Neural progenitor cell (in vitro differentiated cells): Measurements from ENCODE around the gene MBD4. TPM values are rescaled to one million over a fixed set of nuclear protein-coding genes. Genes with fewer than 3 reads are reported as not detected.
"Not testable (repeated sequence)": the region's sequence is repeated elsewhere in the genome, so short reads cannot be mapped to it uniquely, and the experiment has no call there.

Experiments used
- DNase-seq: peaks from one replicate; pipeline ENCODE4 v3.0.0-alpha.2; 2016; ENCODE audit warnings: low spot score
- H2AFZ ChIP-seq: fragments of 200-600 bp; sonication (generic); replicated peaks from 2 replicates; pipeline ENCODE4 v1.6.1; 2016; ENCODE audit warnings: antibody characterized with exemption
- H3F3A ChIP-seq: fragments of 200-600 bp; sonication (generic); 2 replicates; pipeline ENCODE4 v1.6.1; 2016; ENCODE audit warnings: antibody characterized with exemption, low read depth
- H3K27ac ChIP-seq: fragments of 200-600 bp; sonication (generic); 2 replicates; pipeline ENCODE4 v1.5.1; 2016; ENCODE audit warnings: mild to moderate bottlenecking
- H3K27me3 ChIP-seq: fragments of 200-600 bp; sonication (generic); 2 replicates; pipeline ENCODE4 v1.6.1; 2016; ENCODE audit warnings: mild to moderate bottlenecking, moderate library complexity
- H3K36me3 ChIP-seq: fragments of 200-600 bp; sonication (generic); 2 replicates; pipeline ENCODE4 v1.5.1; 2016
- H3K4me1 ChIP-seq: fragments of 200-600 bp; sonication (generic); 2 replicates; pipeline ENCODE4 v1.6.1; 2016; ENCODE audit warnings: mixed run types
- H3K4me2 ChIP-seq: fragments of 200-600 bp; sonication (generic); 2 replicates; pipeline ENCODE4 v1.6.1; 2016
- H3K4me3 ChIP-seq: fragments of 200-600 bp; sonication (generic); 2 replicates; pipeline ENCODE4 v1.5.1; 2016
- H3K79me2 ChIP-seq: fragments of 200-600 bp; sonication (generic); 2 replicates; pipeline ENCODE4 v1.6.1; 2016; ENCODE audit warnings: low read depth
- H3K9ac ChIP-seq: fragments of 200-600 bp; sonication (generic); 2 replicates; pipeline ENCODE4 v1.6.1; 2016
- H3K9me3 ChIP-seq: fragments of 200-600 bp; sonication (generic); 2 replicates; pipeline ENCODE4 v1.5.1; 2016; ENCODE audit warnings: low read depth
- H4K20me1 ChIP-seq: fragments of 200-600 bp; sonication (generic); 2 replicates; pipeline ENCODE4 v1.6.1; 2016; ENCODE audit warnings: low read depth
- H3K27ac Mint-ChIP-seq: 3 replicates; pipeline ENCODE4 v1.8.0; 2021; ENCODE audit warnings: mixed read lengths
- H3K27me3 Mint-ChIP-seq: 2 replicates; pipeline ENCODE4 v1.8.0; 2022; ENCODE audit warnings: low read depth, mild to moderate bottlenecking, inconsistent platforms, moderate library complexity, mixed read lengths; ENCODE audit not compliant: insufficient read depth
- H3K36me3 Mint-ChIP-seq: 3 replicates; pipeline ENCODE4 v1.8.0; 2021; ENCODE audit warnings: mixed read lengths
- H3K4me1 Mint-ChIP-seq: 3 replicates; pipeline ENCODE4 v1.8.0; 2021; ENCODE audit warnings: mixed read lengths
- H3K4me3 Mint-ChIP-seq: 3 replicates; pipeline ENCODE4 v1.8.0; 2021; ENCODE audit warnings: mild to moderate bottlenecking, moderate library complexity, mixed read lengths
- H3K9me3 Mint-ChIP-seq: 3 replicates; pipeline ENCODE4 v1.8.0; 2020; ENCODE audit warnings: mixed read lengths
- CTCF ChIP-seq: fragments of 200-600 bp; sonication (generic); IDR thresholded peaks from 2 replicates; pipeline ENCODE4 v1.5.1; 2017; ENCODE audit warnings: antibody characterized with exemption, mild to moderate bottlenecking
- EZH2 ChIP-seq: fragments of 200-600 bp; sonication (generic); IDR thresholded peaks from 2 replicates; pipeline ENCODE4 v1.6.1; 2017; ENCODE audit warnings: antibody characterized with exemption, mild to moderate bottlenecking, moderate library complexity
- EZH2phosphoT487 ChIP-seq: fragments of 200-600 bp; sonication (generic); IDR thresholded peaks from 2 replicates; pipeline ENCODE4 v1.6.1; 2017; ENCODE audit warnings: antibody characterized with exemption
- total RNA-seq: library from RNA; depleted of rRNA; stranded (reverse); fragments of >200 nt; gene quantifications from 2 replicates; pipeline ENCODE4 v1.2.3, GENCODE V29; 2015; ENCODE audit warnings: low replicate concordance

The MBD4 gene
- total RNA-seq, 1 donor from 2014 or later, result 46.3 TPM

- no peaks in the 10 kb centered on the region for H3K9me3 ChIP-seq
- no peaks in the 10 kb centered on the region for H3K27me3 ChIP-seq
- Mint-ChIP-seq H3K4me3 (no peak overlapping the region), H3K4me1 (peaks cover 34% of the 10 kb centered on the region), H3K36me3 (peaks cover 16% of the 10 kb centered on the region), H3K27me3 (no peaks in the 10 kb centered on the region), H3K27ac (peak overlapping the region; percentile 40), H3K9me3 (no peaks in the 10 kb centered on the region)
- peaks cover 20% of the 10 kb centered on the region for H3F3A ChIP-seq
- no peak overlapping the region for H3K9ac ChIP-seq
- no peak overlapping the region for H3K4me3 ChIP-seq
- DNase-seq, result no peak
- no peaks in the 10 kb centered on the region for H3K36me3 ChIP-seq
- TF ChIP-seq EZH2phosphoT487 (no peak), CTCF (no peak), EZH2 (no peak)
- peak overlapping the region; percentile 48 for H3K4me2 ChIP-seq
- H4K20me1 ChIP-seq, result no peaks in the 10 kb centered on the region
- H2AFZ ChIP-seq, result peak overlapping the region; percentile 12
- no peaks in the 10 kb centered on the region for H3K79me2 ChIP-seq
- peaks cover 25% of the 10 kb centered on the region for H3K4me1 ChIP-seq
- H3K27ac ChIP-seq, result peak overlapping the region; percentile 46
Measured at GRCh38 chr3:129486664-129487035, 46.9 kb upstream of the MBD4 start.

GRCh38 chr3:129485721-129486663 lies 46.2 kb upstream of the MBD4 start:
- peak overlapping the region; percentile 12 for H2AFZ ChIP-seq
- H3K27me3 Mint-ChIP-seq, result no peaks in the 10 kb centered on the region
- H3K36me3 ChIP-seq, result no peaks in the 10 kb centered on the region
- DNase-seq, result peak; percentile 54
- H3K4me1 ChIP-seq, result peaks cover 25% of the 10 kb centered on the region
- peaks cover 20% of the 10 kb centered on the region for H3F3A ChIP-seq
- H3K9me3 Mint-ChIP-seq, result no peaks in the 10 kb centered on the region
- H3K9ac ChIP-seq, result no peak overlapping the region
- H3K4me3 ChIP-seq, result no peak overlapping the region
- H3K27ac Mint-ChIP-seq, result peak overlapping the region; percentile 87
- H3K4me3 Mint-ChIP-seq, result no peak overlapping the region
- no peaks in the 10 kb centered on the region for H3K79me2 ChIP-seq
- H4K20me1 ChIP-seq, result no peaks in the 10 kb centered on the region
- peak overlapping the region; percentile 46 for H3K27ac ChIP-seq
- no peak for TF ChIP-seq EZH2
- peaks cover 15% of the 10 kb centered on the region for H3K36me3 Mint-ChIP-seq
- no peaks in the 10 kb centered on the region for H3K27me3 ChIP-seq
- H3K4me1 Mint-ChIP-seq, result peaks cover 41% of the 10 kb centered on the region
- peak overlapping the region; percentile 48 for H3K4me2 ChIP-seq
- no peaks in the 10 kb centered on the region for H3K9me3 ChIP-seq

- not testable (repeated sequence) for H3K4me2 ChIP-seq
- H3K4me1 ChIP-seq, result peaks cover 25% of the 10 kb centered on the region
Measured at GRCh38 chr3:129485146-129485545, 45.4 kb upstream of the MBD4 start.

GRCh38 chr3:129483870-129484269 lies 44.1 kb upstream of the MBD4 start:
- peaks cover 25% of the 10 kb centered on the region for H3K36me3 Mint-ChIP-seq
- H3K9me3 Mint-ChIP-seq, result no peaks in the 10 kb centered on the region
- Histone ChIP-seq H4K20me1 (no peaks in the 10 kb centered on the region), H3K79me2 (no peaks in the 10 kb centered on the region), H3K9me3 (no peaks in the 10 kb centered on the region), H3F3A (peaks cover 20% of the 10 kb centered on the region), H3K4me3 (no peak overlapping the region), H3K9ac (no peak overlapping the region), H3K27me3 (no peaks in the 10 kb centered on the region), H3K36me3 (no peaks in the 10 kb centered on the region), H3K27ac (no peak overlapping the region), H2AFZ (no peak overlapping the region), H3K4me1 (peaks cover 25% of the 10 kb centered on the region), H3K4me2 (no peak overlapping the region)
- H3K27me3 Mint-ChIP-seq, result no peaks in the 10 kb centered on the region
- H3K27ac Mint-ChIP-seq, result peak overlapping the region; percentile 58
- H3K4me3 Mint-ChIP-seq, result no peak overlapping the region
- peaks cover 48% of the 10 kb centered on the region for H3K4me1 Mint-ChIP-seq
- TF ChIP-seq EZH2phosphoT487 (no peak), CTCF (no peak), EZH2 (no peak)
- DNase-seq, result no peak

More at GRCh38 chr3:129485146-129485545, 45.4 kb upstream of the MBD4 start:
- H3K9me3 ChIP-seq, H3K4me3 Mint-ChIP-seq, H3K36me3 ChIP-seq, H3K4me3 ChIP-seq, H2AFZ ChIP-seq, H3K9ac ChIP-seq, H3K9me3 Mint-ChIP-seq, H3K79me2 ChIP-seq, H3K27me3 Mint-ChIP-seq, DNase-seq, H3K27me3 ChIP-seq, H3K27ac Mint-ChIP-seq, H4K20me1 ChIP-seq: not testable (repeated sequence)
- peaks cover 45% of the 10 kb centered on the region for H3K4me1 Mint-ChIP-seq
- H3K27ac ChIP-seq, result peak overlapping the region; percentile 46
- peaks cover 19% of the 10 kb centered on the region for H3K36me3 Mint-ChIP-seq
- peaks cover 20% of the 10 kb centered on the region for H3F3A ChIP-seq
